Spinal cord (tissue), 10 donors: Measurements from ENCODE around the gene PDE11A. TPM values are rescaled to one million over a fixed set of nuclear protein-coding genes. Genes with fewer than 3 reads are reported as not detected.

Source experiments
- DNase-seq, 6 donors: peaks; one replicate each; pipeline versions ENCODE4 v3.0.0 to v3.0.0-alpha.2; 2013 to 2015; ENCODE audit warnings: low spot score in 6 of 6, low read depth in 4 of 6
- H3K27ac ChIP-seq: one replicate; pipeline ENCODE4 v1.5.1; 2013; ENCODE audit warnings: low read depth, low read length, control low read depth
- H3K27me3 ChIP-seq: one replicate; pipeline ENCODE4 v1.6.1; 2013; ENCODE audit warnings: low read length; ENCODE audit not compliant: control insufficient read depth, insufficient read depth
- H3K36me3 ChIP-seq: one replicate; pipeline ENCODE4 v1.6.1; 2013; ENCODE audit warnings: low read length; ENCODE audit not compliant: control insufficient read depth, insufficient read depth
- H3K4me1 ChIP-seq: one replicate; pipeline ENCODE4 v1.6.1; 2013; ENCODE audit warnings: low read length; ENCODE audit not compliant: control insufficient read depth, insufficient read depth
- H3K4me3 ChIP-seq: one replicate; pipeline ENCODE4 v1.5.1; 2013; ENCODE audit warnings: low read depth, low read length, control low read depth
- H3K9me3 ChIP-seq: one replicate; pipeline ENCODE4 v1.6.1; 2013; ENCODE audit warnings: low read length; ENCODE audit not compliant: control insufficient read depth, insufficient read depth
- WGBS: methylation state at CpG from one replicate; pipeline ENCODE4 v1.1.5; 2013; ENCODE audit warnings: missing lambda C conversion rate; ENCODE audit not compliant: insufficient coverage; 5-methylcytosine and 5-hydroxymethylcytosine counted together
- polyA plus RNA-seq, 2 donors: library from polyadenylated mRNA; unstranded; fragments of 120-200 nt; gene quantifications; one replicate each; pipeline ENCODE4 v1.2.1, GENCODE V29; 2013; ENCODE audit not compliant: insufficient read length in 2 of 2
- total RNA-seq, 2 donors: library from RNA; depleted of rRNA in 1 of 2; stranded (reverse); fragments of 120-200 nt in 1 of 2; fragments of >200 nt in 1 of 2; gene quantifications; one replicate each; pipeline versions ENCODE4 v1.2.3 to v1.2.4, GENCODE V29; 2013 to 2014
- donor health status: healthy.

Gene PDE11A
- total and polyA plus RNA-seq, 4 donors: 1.9 to 6.5 (median 2.1) TPM

DNA sequence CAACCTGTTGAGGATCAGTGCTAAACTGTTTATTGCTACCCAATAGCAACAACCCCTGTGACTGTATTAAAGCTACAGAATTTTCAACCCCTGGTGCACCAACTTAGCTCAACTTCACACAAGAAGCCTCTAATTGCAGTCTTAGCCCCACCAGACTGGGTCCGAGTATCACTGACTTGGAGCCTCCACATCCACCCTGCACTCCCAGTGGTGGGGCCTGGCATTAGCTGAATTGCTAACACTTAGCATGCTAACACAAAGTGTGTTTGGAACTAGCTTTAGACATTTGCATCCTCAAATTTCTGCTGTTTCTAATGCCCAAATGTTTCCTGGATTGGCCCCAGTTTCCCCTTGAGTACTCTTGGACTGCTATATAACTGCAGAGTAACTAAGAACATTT lies 381.4 kb downstream of the PDE11A start:
- Histone ChIP-seq H3K4me1 (no peaks in the 10 kb centered on the region), H3K36me3 (no peaks in the 10 kb centered on the region), H3K27me3 (no peaks in the 10 kb centered on the region), H3K9me3 (no peaks in the 10 kb centered on the region), H3K27ac (no peak overlapping the region), H3K4me3 (no peak overlapping the region)
- DNase-seq: no peak
- 0% methylated on average over 1 of the region's 1 CpG for WGBS

GRCh38 chr2:177689623-177690022 lies 383.0 kb downstream of the PDE11A start:
- no peak overlapping the region for H3K27ac ChIP-seq
- DNase-seq: no peak
- 100% methylated on average over 1 of the region's 4 CpGs for WGBS
- H3K27me3 ChIP-seq: no peaks in the 10 kb centered on the region
- H3K4me3 ChIP-seq: no peak overlapping the region
- H3K4me1 ChIP-seq: no peaks in the 10 kb centered on the region
- H3K36me3 ChIP-seq: no peaks in the 10 kb centered on the region
- no peaks in the 10 kb centered on the region for H3K9me3 ChIP-seq

GRCh38 chr2:177688844-177689243 lies 383.7 kb downstream of the PDE11A start:
- WGBS: 100% methylated on average over 3 of the region's 5 CpGs
- H3K27me3 ChIP-seq: no peaks in the 10 kb centered on the region
- H3K36me3 ChIP-seq: no peaks in the 10 kb centered on the region
- no peaks in the 10 kb centered on the region for H3K9me3 ChIP-seq
- no peak overlapping the region for H3K27ac ChIP-seq
- H3K4me1 ChIP-seq: no peaks in the 10 kb centered on the region
- no peak overlapping the region for H3K4me3 ChIP-seq
- no peak for DNase-seq

- no peak overlapping the region for H3K4me3 ChIP-seq
- H3K4me1 ChIP-seq: no peaks in the 10 kb centered on the region
- no peaks in the 10 kb centered on the region for H3K27me3 ChIP-seq
- no peaks in the 10 kb centered on the region for H3K9me3 ChIP-seq
- WGBS: 75% methylated on average over 1 of the region's 2 CpGs
- H3K27ac ChIP-seq: no peak overlapping the region
- DNase-seq: no peak
- no peaks in the 10 kb centered on the region for H3K36me3 ChIP-seq
Observed at GRCh38 chr2:177683661-177684069, 388.9 kb downstream of the PDE11A start.

DNA sequence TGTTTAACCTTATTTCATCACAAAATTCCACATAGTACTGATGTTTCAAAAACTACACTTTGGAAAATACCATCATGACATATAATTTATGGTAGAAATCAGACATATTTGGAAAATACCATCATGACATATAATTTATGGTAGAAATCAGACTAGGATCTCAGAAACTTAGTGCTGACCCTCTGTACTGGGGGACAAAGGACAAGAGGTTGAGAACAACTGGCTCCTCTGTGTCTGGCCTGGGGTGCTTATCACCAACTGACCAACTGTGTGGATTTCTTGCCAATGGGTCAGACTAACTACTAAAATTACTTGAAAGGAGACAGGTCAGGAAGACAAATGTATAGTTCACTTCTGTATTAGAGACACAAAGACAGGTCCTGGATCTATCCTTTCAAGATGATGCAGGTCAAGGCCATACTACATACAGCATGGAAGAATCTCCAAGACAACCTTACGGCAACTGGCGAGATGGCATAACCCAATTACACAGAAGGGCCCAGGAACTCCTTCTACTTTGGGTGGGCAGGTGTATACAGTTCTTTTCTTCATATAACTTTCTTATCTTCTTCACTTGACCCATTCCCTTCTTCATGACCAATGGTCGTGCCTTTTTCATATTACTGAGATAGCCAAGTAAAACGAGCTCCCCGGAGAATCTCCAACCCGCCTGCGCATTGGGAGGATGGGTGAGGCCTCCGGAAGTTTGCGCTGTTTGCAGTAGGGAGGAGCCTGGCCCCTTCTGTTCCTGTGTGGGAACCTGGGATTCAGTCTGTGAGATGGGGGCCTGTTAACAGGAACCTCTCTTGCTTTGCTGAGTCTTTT lies 389.5 kb downstream of the PDE11A start:
- Histone ChIP-seq H3K4me3 (no peak overlapping the region), H3K4me1 (no peaks in the 10 kb centered on the region), H3K9me3 (no peaks in the 10 kb centered on the region), H3K36me3 (no peaks in the 10 kb centered on the region), H3K27me3 (no peaks in the 10 kb centered on the region), H3K27ac (no peak overlapping the region)
- WGBS: 100% methylated on average over 6 of the region's 9 CpGs
- DNase-seq: no peak

DNA sequence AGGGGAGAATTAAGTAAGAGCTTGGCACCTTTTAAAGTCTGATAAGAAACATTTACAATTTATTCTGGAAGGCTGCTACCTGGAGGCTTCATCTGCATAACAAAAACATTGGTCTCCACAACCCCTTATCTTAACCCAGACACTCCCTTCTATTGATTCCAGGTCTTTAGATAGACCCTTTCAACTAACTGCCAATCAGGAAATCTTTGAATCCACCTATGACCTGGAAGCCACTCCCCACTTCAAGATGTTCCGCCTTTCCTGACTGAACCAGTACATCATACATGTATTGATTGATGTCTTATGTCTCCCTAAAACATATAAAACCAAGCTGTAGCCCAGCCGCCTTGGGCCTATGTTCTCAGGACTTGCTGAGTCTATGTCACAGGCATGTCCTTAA lies 390.6 kb downstream of the PDE11A start:
- no peak for DNase-seq
- Histone ChIP-seq H3K4me3 (no peak overlapping the region), H3K4me1 (no peaks in the 10 kb centered on the region), H3K27me3 (no peaks in the 10 kb centered on the region), H3K9me3 (no peaks in the 10 kb centered on the region), H3K36me3 (no peaks in the 10 kb centered on the region), H3K27ac (no peak overlapping the region)
- WGBS: 83% methylated on average over 1 of the region's 2 CpGs

DNA sequence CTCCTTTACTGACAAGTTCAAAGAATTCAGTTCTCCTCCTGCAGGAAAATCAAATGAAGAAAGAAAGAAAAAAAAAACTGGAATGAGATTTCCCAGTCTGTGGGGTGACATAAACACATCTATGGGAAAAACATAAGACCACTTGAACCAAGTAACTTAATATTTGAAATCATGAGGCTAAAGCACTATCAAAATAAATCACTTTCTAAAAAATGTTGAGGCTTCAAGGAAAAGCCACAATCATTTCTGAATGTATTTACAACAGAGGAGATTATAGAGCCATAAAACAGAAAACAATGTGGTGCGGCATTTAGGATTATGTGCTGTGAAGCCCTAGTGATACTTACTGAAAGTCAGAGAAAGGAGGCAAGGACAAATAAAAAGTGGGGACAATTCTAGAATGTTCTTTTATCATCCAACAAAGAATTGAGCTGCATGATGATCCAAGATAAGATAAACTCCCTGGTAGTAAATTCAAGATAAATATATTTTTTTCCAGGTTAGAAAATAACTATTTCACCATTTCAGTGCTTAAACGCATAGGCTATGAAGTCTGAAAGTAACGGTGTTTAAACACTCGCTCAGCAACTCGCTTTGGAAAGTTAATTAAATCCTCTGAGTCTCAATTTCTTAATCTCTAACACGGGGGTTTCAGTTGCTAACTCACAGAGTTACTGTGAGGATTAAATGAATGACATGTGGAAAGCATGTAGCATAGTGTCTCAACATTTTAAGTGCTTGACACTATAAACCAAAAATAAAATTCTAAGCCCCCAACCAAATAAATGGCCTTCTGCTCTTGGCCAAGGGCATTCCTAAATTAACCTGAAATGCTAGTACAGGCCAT lies 391.5 kb downstream of the PDE11A start:
- no peak for DNase-seq
- Histone ChIP-seq H3K36me3 (no peaks in the 10 kb centered on the region), H3K27ac (no peak overlapping the region), H3K4me1 (peaks cover 3% of the 10 kb centered on the region), H3K9me3 (no peaks in the 10 kb centered on the region), H3K4me3 (no peak overlapping the region), H3K27me3 (no peaks in the 10 kb centered on the region)
- WGBS: 100% methylated on average over 3 of the region's 6 CpGs

DNA sequence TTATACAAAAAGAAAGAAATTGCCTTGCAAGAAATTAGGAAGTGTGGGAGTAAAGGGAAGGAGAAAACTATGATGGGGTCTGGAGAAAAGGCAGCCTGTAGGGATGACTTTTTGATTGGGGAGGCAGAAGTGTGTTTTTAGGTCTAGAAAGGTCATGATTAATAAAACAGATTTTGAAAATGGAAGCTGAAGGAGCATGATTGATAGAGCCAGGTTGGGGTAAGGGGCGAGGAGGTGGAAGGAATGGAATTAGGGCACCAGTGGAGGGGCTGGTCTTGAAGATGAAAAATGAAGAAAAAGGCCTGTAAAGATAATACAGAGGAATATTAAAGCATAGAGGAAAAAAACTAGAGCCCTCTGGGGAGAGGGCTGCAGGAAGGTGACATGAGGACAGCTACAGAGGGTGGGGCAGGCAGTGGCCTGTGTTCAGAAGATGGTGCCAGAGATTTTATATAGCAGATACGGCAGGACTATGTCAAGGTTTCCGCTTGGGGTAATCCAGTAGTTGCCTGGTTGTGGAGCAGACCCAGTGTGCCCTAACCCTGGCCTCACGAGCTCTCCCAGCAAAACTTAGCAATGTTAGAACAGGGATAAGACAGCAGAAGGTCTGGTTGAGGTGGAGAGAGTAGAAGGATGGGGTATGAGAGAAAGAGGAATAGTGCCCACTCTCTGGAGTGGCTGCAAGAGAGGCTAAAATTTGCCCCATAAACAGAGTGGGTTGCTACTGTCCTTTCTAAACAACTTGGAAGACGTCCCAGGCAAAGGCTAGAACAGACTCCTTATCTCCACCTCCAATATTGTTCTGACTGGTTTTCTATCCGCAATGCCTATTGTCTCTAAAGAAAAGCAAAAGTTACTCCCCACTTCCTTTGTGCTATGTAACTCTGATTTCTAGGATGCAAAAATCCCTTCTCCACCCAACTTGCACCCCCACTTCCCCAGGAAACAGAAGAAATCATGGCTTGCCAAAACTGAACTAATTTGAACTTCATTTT lies 392.7 kb downstream of the PDE11A start:
- Histone ChIP-seq H3K27ac (no peak overlapping the region), H3K27me3 (no peaks in the 10 kb centered on the region), H3K4me1 (peaks cover 8% of the 10 kb centered on the region), H3K36me3 (no peaks in the 10 kb centered on the region), H3K4me3 (no peak overlapping the region), H3K9me3 (no peaks in the 10 kb centered on the region)
- no peak for DNase-seq
- 91% methylated on average over 5 of the region's 6 CpGs for WGBS

DNA sequence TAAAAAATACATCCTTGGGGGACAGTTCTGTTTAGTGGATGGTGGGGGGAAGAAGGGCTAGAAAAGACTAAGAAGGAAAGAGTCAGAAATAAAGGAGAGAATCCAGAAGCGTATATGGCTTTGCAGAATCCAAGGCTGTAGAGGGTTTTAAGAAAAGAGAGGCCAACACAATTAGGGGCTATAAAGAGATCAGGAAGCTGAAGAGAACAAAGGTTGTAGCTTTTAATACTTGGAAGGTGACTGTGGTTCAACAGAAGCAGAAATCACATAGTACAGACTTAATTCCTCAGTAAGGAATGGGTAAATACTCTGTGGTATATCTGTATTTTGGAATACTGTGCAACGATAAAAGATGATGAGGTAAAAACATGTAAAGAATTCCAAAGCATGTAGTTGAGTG lies 393.6 kb downstream of the PDE11A start:
- WGBS: 93% methylated on average over 1 of the region's 2 CpGs
- no peak for DNase-seq
- no peak overlapping the region for H3K27ac ChIP-seq
- H3K4me3 ChIP-seq: no peak overlapping the region
- peaks cover 8% of the 10 kb centered on the region for H3K4me1 ChIP-seq
- no peaks in the 10 kb centered on the region for H3K27me3 ChIP-seq
- H3K9me3 ChIP-seq: no peaks in the 10 kb centered on the region
- H3K36me3 ChIP-seq: no peaks in the 10 kb centered on the region
